Panc1 (cell line): ENCODE measurements around the gene MAPT. TPM values are rescaled to one million over a fixed set of nuclear protein-coding genes. Genes with fewer than 3 reads are reported as not detected.

ENCODE experiments used
- ATAC-seq: fragments of 200-7000 bp; cut with Tn5 transposase; 2 replicates; pipeline ENCODE4 v1.9.1; 2020; ENCODE audit warnings: mild to moderate bottlenecking, moderate library complexity
- BruUV-seq: library from RNA; stranded (reverse); fragments of 400-500 nt; replicated peaks from 2 replicates; lab custom pipeline; 2021; lab: Mats Ljungman, UMichigan
- CTCF ChIA-PET: fragments of 300-600 bp; sonication (Branson Sonifier 250); formaldehyde crosslinking; loops from one replicate; lab custom pipeline; 2022; ENCODE audit warnings: antibody characterized with exemption; lab: Charles Lee
- POLR2A ChIA-PET: fragments of 300-600 bp; sonication (Branson Sonifier 250); formaldehyde crosslinking; loops from one replicate; lab custom pipeline; 2022; ENCODE audit warnings: antibody characterized with exemption; lab: Charles Lee
- DNase-seq: peaks from one replicate; pipeline ENCODE4 v3.0.0-alpha.2; 2010; ENCODE audit warnings: low read depth, low spot score
- H3K27ac ChIP-seq: 2 replicates; pipeline ENCODE4 v1.5.1; 2011; ENCODE audit warnings: mild to moderate bottlenecking, low read length, inconsistent platforms
- H3K27me3 ChIP-seq: fragments of 200-500 bp; sonication (Bioruptor generic); 2 replicates; pipeline ENCODE4 v1.6.0; 2014; ENCODE audit warnings: low read length, inconsistent platforms; ENCODE audit not compliant: control insufficient read depth, insufficient read depth
- H3K36me3 ChIP-seq: fragments of 200-500 bp; sonication (Bioruptor generic); 2 replicates; pipeline ENCODE4 v1.5.1; 2014; ENCODE audit warnings: inconsistent platforms, mild to moderate bottlenecking, low read length, moderate library complexity; ENCODE audit not compliant: control insufficient read depth, insufficient read depth
- H3K4me1 ChIP-seq: 2 replicates; pipeline ENCODE4 v1.5.1; 2011; ENCODE audit warnings: inconsistent platforms, mild to moderate bottlenecking, low read length, moderate library complexity; ENCODE audit not compliant: control insufficient read depth, insufficient read depth
- H3K4me3 ChIP-seq, 2 experiments: 2 replicates each; pipeline ENCODE4 v1.5.1; 2011 to 2012; ENCODE audit warnings: low read depth in 2 of 2, low read length in 2 of 2, mild to moderate bottlenecking in 2 of 2, inconsistent platforms in 1 of 2, moderate library complexity in 1 of 2
- H3K9me3 ChIP-seq: fragments of 200-500 bp; sonication (Bioruptor generic); 2 replicates; pipeline ENCODE4 v1.5.1; 2014; ENCODE audit warnings: low read depth, mild to moderate bottlenecking, inconsistent platforms, low read length, moderate library complexity; ENCODE audit not compliant: control insufficient read depth, insufficient read depth
- CTCF ChIP-seq: fragments of 450-650 bp; IDR thresholded peaks from 2 replicates; pipeline ENCODE4 v1.5.1; 2017; ENCODE audit warnings: mild to moderate bottlenecking
- POLR2AphosphoS5 ChIP-seq: IDR thresholded peaks from 2 replicates; pipeline ENCODE4 v1.6.1; 2012; ENCODE audit warnings: mild to moderate bottlenecking, low read depth, low read length, moderate library complexity
- REST ChIP-seq, 2 experiments: IDR thresholded peaks; 2 replicates each; pipeline ENCODE4 v1.6.1; 2011 to 2012; ENCODE audit warnings: low read depth in 2 of 2, control low read depth in 1 of 2, low read length in 1 of 2, mild to moderate bottlenecking in 1 of 2, moderate library complexity in 1 of 2; ENCODE audit not compliant: insufficient read depth in 1 of 2
- SIN3A ChIP-seq: IDR thresholded peaks from 2 replicates; pipeline ENCODE4 v1.6.1; 2012; ENCODE audit warnings: low read depth, mild to moderate bottlenecking, low read length, moderate library complexity, borderline replicate concordance; ENCODE audit not compliant: insufficient read depth
- TCF7L2 ChIP-seq: IDR thresholded peaks from 2 replicates; pipeline ENCODE4 v1.6.1; 2011; ENCODE audit warnings: mild to moderate bottlenecking, low read depth, low read length, inconsistent platforms
- in situ Hi-C: cut with HindIII; loops from 2 replicates; pipeline ENCODE4 v1.10.0; 2016; ENCODE audit warnings: low sequenced_read_pairs, low pct_unique_long_range_greater_than_20kb
- intact Hi-C: fragments of 100-400 bp; cut with micrococcal nuclease; formaldehyde crosslinking; loops from one replicate; pipeline ENCODE4 v1.10.0; 2022; ENCODE audit not compliant: unreplicated experiment
- total RNA-seq: library from RNA; stranded (reverse); gene quantifications from one replicate; pipeline ENCODE4 v1.2.1, GENCODE V29; 2021; ENCODE audit not compliant: unreplicated experiment

MAPT gene
- total RNA-seq, 1 experiment from 2014 or later, result 0.59 TPM

- DNase-seq (no peak), ATAC-seq (no peak)
- Histone ChIP-seq H3K9me3 (no peaks in the 10 kb centered on the region), H3K4me3 (no peak overlapping the region), H3K4me1 (no peaks in the 10 kb centered on the region), H3K27ac (no peak overlapping the region), H3K27me3 (no peaks in the 10 kb centered on the region; the same call in 1 of the 2 replicates), H3K36me3 (no peaks in the 10 kb centered on the region; the same call in 1 of the 2 replicates)
- ChIA-PET CTCF (no interaction called here), POLR2A (interaction anchor here (0.6 kb wide), 1 partner anchor 272 kb away, joined by 4 read pairs; no protein-coding TSS in a partner anchor)
- no TSS peak for BruUV-seq
- intact Hi-C loops, result no loop called here
- TF ChIP-seq POLR2AphosphoS5, result no peak
- TF ChIP-seq REST (IDR thresholded peaks at IDR 0.05; ENCODE audit: insufficient read depth in 1 of 2, low read depth in 2 of 2, low read length in 1 of 2), result no peak
- no peak for TF ChIP-seq SIN3A
- no peak for TF ChIP-seq TCF7L2
- TF ChIP-seq CTCF, result no peak
- in situ Hi-C loops, result no loop called here
These were observed 72.4 kb downstream of the MAPT start for GRCh38 chr17:45966606-45967280.

GRCh38 chr17:45967378-45967777 lies 73.0 kb downstream of the MAPT start:
- Histone ChIP-seq H3K9me3 (no peaks in the 10 kb centered on the region), H3K27me3 (no peaks in the 10 kb centered on the region; the same call in 1 of the 2 replicates), H3K4me3 (no peak overlapping the region), H3K27ac (no peak overlapping the region), H3K4me1 (no peaks in the 10 kb centered on the region), H3K36me3 (no peaks in the 10 kb centered on the region; the same call in 1 of the 2 replicates)
- no TSS peak for BruUV-seq
- intact Hi-C loops, result no loop called here
- TF ChIP-seq SIN3A, result no peak
- no peak for TF ChIP-seq REST (IDR thresholded peaks at IDR 0.05; ENCODE audit: insufficient read depth in 1 of 2, low read depth in 2 of 2, low read length in 1 of 2)
- TF ChIP-seq TCF7L2, result no peak
- no peak for TF ChIP-seq POLR2AphosphoS5
- TF ChIP-seq CTCF, result no peak
- ChIA-PET POLR2A (no interaction called here), CTCF (no interaction called here)
- DNase-seq (no peak), ATAC-seq (no peak)
- in situ Hi-C loops, result no loop called here
